Activated CD4-positive, alpha-beta T cell treated with anti-CD3 and anti-CD28 coated beads for 1 hour (primary cell): ENCODE data around the gene SLC1A5.
"Not testable (repeated sequence)": the region's sequence is repeated elsewhere in the genome, so short reads cannot be mapped to it uniquely, and the experiment has no call there.

Experiments
- DNase-seq: peaks from one replicate; pipeline ENCODE4 v3.0.0-alpha.2; 2020

SLC1A5 gene

DNA sequence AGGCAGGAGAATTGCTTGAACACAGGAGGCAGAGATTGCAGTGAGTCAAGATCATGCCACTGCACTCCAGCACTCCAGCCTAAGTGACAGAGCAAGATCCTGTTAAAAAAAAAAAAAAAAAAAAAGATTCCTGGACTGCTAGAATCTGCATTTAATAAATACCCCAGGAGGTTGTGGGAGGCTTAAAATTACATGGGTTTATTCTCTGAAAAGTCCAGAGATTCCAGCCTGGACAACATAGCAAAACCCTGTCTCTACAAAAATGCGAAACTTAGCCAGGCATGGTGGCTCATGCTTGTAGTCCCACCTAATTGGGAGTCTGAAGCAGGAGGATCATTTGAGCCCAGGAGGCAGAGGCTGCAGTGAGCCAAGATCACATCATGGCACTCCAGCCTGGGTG, 9.5 kb upstream of the SLC1A5 start:
- no peak for DNase-seq

DNA sequence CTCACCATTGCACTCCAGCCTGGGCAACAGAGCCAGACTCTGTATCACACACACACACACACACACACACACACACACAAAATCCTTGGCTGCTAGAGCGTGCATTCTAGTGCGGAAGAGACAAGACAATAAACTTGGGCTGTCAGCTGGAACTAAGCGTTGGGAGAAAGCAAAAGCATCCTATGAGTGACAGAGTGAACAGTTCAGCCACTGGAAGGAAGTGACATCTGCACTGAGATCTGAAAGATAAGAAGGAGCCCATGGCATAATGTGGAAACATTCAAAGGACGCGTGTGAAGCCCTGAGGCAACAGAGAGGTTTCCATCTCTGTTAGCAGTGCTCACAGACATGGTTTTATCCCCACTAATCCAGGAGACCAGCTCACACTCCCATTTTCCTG, 3.5 kb upstream of the SLC1A5 start:
- DNase-seq = no peak

DNA sequence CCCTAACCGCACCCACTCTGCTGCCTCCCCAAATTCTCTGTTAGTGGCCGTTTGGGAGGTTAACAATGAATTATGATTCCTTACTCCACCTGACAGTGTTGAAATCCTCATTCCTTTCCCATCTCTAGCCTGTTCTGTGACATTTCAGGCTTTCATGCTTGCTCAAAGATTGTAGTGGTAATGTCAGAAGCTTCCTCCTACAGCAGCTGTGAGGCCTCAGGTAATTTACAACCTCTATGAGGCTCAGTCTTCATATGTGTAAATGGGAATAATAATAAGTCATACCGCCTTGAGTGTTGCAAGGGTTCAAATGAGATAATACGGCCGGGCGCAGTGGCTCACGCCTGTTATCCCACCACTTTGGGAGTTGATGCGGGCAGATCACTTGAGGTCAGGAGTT, 977 bp upstream of the SLC1A5 start:
- no peak for DNase-seq

GRCh38 chr19:46788968-46789338, 559 bp upstream of the SLC1A5 start:
- no peak for DNase-seq

DNA sequence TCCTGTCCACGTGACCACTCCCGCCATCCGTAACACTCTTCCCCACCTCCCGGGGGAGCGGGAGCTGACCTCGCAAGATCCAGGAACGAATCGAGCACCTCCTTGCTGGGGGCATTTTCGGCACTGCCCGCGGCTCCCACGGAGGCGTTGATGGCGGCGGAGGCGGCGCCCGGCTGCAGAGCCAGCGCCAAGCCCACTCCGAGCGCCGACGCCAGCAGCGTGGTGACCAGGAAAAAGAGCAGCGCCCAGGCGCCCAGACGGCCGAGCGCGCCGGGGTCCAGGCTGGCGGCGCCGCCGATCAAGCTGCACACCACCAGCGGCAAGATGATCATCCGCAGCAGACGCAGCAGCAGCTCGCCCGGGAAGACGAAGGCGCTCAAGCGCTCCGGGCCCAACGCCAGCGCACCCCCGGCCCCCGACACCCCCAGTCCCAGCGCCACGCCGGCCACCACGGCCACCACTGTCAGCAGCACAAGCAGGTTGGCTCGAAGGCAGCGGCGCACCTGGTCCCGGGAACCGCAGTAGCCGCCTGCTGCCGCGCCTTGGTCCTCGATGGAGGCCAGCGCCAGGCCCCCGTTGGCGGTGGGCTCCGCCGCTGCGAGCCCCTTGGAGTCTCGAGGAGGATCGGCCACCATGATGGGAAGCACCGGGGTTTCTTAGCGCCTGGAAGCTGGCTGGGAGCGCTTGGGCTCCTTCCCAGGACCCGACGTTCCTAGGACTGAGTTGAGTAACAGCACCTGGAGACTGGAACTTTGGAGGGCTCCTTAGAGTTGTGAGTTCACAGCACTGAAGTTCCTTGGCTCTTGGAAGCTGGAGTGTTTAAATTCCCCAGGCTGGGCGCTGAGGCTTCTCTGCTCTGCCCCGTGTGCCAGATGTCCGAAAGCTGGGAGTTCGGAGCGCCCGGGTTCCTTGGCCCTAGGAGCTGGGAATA, 798 bp downstream of the SLC1A5 start:
- DNase-seq = no peak

DNA sequence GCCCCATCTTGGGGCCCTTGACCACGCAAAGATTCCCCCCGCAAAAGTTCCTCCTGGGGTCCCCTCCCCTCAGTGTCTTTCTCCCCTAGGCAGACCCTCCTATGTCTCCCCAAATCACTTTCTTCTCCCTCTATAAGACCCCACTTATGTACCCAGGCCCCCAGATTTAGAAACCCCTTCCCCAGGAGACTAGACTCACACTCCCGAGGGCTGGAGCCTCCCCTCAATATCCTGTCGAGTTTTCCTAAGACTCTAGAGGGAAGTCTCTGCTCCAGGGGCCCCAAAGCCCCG, 1.4 kb downstream of the SLC1A5 start:
- no peak for DNase-seq

DNA sequence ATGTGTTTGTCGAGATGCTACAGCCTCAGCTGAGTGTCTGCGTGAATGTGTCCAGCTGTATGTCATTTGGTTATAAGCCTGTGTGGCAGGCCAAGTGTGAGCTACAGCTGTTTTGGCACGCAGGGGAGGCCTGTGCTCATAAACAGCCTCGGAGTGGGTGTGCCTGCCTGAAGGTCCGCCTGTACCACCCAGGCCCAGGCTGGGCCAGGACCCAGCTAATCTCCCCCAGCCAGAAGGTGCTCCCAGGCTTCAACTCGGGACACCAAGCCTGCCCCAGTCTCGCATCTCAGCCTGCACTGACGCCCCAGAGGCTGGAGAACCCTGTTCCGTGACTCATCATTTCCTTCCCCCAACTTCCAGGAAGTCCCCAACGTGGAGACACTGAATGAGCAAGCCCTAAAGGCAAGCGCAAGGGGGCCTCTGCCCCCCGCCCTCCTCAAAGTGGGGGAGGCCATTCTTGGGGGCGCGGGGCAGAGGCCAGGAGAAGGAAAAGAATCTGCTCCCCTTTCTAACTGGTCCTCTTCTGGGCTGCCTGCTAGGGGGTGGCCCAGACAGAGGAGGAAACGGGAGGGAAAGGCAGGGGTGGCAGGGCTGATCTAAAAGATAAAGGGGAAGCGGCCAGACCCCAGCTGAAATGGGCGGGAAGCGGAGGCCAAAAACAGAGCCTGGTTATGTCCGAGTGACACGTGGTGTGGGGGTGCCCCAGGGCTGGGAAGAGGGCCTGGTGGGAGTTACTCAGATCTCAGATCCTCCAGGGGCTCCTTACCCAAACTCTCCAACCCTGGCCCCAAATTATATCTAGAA, 2.0 kb downstream of the SLC1A5 start:
- DNase-seq = peak; percentile 77

DNA sequence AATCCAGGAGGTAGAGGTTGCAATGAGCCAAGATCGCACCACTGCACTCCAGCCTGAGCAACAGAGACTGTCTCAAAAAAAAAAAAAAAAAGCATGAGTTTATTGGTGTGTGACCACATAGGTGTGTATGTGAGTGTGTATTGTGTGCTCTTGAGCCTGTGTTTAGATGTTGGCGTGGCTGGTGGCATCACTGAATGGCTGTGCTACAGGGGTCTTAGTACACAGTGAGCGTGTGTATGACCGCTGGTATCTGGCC, 2.5 kb downstream of the SLC1A5 start:
- no peak for DNase-seq

DNA sequence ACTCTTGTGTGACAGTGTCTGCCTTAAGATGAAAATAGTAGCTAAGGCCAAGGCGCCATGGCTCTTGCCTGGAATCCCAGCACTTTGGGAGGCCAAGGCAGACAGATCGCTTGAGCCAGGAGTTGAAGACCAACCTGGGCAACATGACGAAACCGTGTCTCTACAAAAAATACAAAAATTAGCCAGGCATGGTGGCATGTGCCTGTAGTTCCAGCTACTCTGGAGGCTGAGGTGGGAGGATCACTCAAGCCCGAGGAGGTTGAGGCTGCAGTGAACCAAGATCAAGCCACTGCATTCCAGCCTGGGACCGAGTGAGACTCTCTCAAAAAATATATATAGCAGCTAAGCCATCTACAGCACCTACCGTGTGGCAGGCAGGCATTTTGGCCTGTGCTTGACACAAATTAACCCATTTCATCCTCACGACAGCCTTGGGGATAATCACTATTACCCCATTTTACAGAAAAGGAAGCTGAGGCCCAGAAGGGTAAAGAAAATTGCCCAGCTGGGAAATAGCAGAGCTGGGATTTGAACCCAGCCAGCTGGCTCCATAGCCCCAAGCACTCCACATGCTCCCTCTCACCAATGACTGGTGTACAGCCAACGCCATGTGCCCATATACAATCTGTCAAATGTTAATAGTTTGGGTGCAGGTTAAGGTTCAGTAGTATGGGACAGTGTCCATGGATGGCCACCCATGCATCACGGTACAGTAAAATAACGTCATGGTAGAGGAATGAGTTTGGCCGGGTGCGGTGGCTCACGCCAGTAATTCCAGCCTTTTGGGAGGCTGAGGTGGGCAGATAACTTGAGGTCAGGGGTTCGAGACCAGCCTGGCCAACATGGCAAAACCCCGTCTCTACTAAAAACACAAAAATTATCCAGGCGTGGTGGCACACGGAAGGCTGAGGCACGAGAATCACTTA, 3.1 kb downstream of the SLC1A5 start:
- DNase-seq = no peak

- no peak for DNase-seq
Observed at GRCh38 chr19:46784262-46785053, 3.9 kb downstream of the SLC1A5 start.

DNA sequence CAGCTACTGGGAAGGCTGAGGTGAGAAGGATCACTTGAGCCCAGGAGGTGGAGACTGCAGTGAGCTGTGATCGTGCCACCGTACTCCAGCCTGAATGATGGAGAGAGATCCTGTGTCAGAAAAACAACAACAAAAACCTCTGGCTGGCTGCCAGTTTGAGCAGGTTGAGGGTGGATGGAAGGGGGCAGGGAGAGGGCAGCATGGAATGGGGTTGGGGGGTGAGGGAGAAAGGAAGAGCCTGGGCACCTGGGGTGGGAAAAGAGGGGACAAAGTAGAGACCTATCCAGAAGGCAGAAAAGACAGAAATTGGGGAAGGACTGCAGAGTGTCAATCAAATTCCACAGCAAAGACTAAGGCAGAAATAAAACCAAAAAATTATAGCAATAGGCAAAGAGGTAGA, 4.7 kb downstream of the SLC1A5 start:
- DNase-seq = no peak

GRCh38 chr19:46782355-46783019, 5.9 kb downstream of the SLC1A5 start:
- DNase-seq = no peak

- DNase-seq = not testable (repeated sequence)
Observed at GRCh38 chr19:46777956-46778645, 10.3 kb downstream of the SLC1A5 start.

- DNase-seq = no peak
Observed at GRCh38 chr19:46776927-46777911, 11.2 kb downstream of the SLC1A5 start.

DNA sequence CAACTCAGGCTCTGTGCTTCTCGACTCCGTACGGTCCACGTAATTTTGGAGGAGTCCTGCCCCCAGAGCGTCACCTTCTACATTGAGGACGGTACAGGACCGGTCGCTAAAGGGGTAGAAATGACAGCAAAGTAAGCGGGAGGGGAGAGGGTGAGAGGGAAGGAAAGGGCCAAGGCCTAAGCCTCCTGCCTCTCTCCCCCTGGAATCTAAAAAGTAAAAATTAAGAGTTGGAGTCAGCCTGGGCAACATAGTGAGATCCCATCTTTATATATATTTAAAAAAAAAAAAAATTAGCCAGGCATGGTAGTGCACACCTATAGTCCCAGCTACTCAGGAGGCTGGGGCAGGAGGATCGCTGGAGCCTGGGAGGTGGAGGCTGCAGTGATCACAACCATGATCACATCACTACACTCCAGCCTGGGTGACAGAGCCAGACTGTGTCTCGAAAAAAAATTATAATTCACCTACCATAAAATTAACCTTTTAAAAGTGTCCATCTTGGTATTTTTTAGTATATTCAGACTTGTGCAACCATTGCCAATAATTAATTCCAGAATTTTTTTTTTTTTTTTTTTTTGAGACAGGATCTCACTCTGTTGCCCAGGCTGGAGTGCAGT, 12.6 kb downstream of the SLC1A5 start:
- DNase-seq = no peak

DNA sequence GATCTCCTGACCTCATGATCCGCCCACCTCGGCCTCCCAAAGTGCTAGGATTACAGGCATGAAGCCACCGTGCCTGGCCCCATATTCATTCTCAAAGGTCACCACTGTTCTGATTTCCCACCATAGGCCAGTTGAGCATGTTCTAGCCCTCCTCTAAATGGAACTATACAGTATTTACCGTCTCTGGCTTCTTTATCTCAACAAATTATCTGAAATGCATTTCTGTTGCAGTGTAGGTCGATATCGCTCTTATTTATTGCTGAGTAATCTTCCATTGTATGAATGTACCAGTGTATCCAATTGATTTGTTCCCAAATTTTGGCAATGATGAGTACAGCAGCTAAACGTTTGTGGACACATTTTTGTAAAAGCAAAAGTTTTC, 15.4 kb downstream of the SLC1A5 start:
- no peak for DNase-seq

GRCh38 chr19:46772170-46773017, 16.0 kb downstream of the SLC1A5 start:
- no peak for DNase-seq

- DNase-seq = not testable (repeated sequence)
Observed at GRCh38 chr19:46768746-46769145, 19.6 kb downstream of the SLC1A5 start.
